Measurements from ENCODE around the gene MYLK3. TPM values are rescaled to one million over a fixed set of nuclear protein-coding genes. Genes with fewer than 3 reads are reported as not detected.
A peak's percentile ranks its signal among the peaks of the same experiment; 100 is the strongest.

Gene MYLK3
- total RNA-seq, 4 donors from 2014 or later = not detected

- H3K27ac ChIP-seq = no peak overlapping the region
- no peaks in the 10 kb centered on the region for H3K9me3 ChIP-seq
- no peaks in the 10 kb centered on the region for H3K27me3 ChIP-seq
- H3K4me3 ChIP-seq = no peak overlapping the region
- H3K36me3 ChIP-seq = no peaks in the 10 kb centered on the region
- TF ChIP-seq POLR2A (IDR thresholded peaks at IDR 0.05) (no peak), CTCF (IDR thresholded peaks at IDR 0.05) (no peak)
- DNase-seq = no peak
- peaks cover 4 to 26% (median 15%) of the 10 kb centered on the region in 4 donors for H3K4me1 ChIP-seq
Measured at GRCh38 chr16:46691726-46692125, 56.4 kb downstream of the MYLK3 start.

GRCh38 chr16:46690281-46691178 is 57.6 kb downstream of the MYLK3 start:
- peaks cover 4 to 33% (median 20%) of the 10 kb centered on the region in 4 donors for H3K4me1 ChIP-seq
- DNase-seq = peak in 2 of 3 donors; percentile 52 to 54
- no peaks in the 10 kb centered on the region for H3K36me3 ChIP-seq
- no peaks in the 10 kb centered on the region for H3K27me3 ChIP-seq
- TF ChIP-seq CTCF (IDR thresholded peaks at IDR 0.05) = no peak
- TF ChIP-seq POLR2A (IDR thresholded peaks at IDR 0.05) = no peak
- peak overlapping the region; percentile 63 to 94 (median 83) for H3K4me3 ChIP-seq
- H3K27ac ChIP-seq = peak overlapping the region; percentile 91 to 95 (median 93)
- no peaks in the 10 kb centered on the region for H3K9me3 ChIP-seq

DNA sequence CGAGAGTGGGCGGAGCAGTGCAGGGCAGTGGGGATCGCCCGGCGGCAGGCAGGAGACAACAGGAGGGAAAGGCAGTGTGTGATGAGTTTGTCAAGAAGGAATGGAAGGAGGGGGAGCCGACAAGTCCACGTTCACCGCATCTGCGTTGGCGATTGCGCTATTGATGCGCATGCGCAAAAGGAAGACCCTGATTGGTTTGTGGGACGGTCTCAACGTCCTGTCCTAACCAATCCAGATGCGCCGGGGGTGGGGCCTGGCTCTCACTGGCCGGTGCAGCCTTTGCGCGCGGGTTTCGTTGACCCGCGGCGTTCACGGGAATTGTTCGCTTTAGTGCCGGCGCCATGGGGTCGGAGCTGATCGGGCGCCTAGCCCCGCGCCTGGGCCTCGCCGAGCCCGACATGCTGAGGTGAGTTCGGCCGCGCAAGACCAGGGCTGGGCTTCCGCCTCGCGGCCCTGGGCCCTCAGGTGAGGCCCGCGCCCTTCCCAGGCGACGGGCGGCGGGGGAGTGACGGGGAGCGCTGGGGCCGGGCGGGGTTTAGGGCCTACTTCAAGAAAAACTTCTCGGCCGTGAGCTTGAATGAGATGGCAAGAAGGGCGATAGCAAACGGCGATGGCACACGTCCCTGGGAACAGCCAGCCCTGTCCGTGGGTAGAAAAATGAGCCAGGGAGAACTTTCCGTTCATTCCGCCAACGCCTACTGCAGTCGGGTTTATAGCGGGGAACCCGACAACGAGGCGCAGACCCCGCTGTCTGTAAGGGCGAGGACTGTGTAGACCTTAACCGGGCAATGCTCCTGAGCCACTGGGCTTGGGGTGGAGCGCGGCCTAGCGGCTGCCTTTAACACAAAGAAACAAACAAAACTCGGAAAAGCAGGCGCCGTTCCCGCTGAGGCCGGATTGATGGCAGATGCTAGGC is 58.5 kb downstream of the MYLK3 start, which contains the start of gene ORC6:
TSS of gene ORC6 (plus strand) at position 295 of the 916 bp plus-strand sequence. CDS start at position 342, 47 bp downstream.
- no peaks in the 10 kb centered on the region for H3K9me3 ChIP-seq
- H3K27ac ChIP-seq = peak within 1 kb of the TSS; percentile 91 to 95 (median 93)
- peaks cover 4 to 33% (median 20%) of the 10 kb centered on the region in 4 donors for H3K4me1 ChIP-seq
- H3K36me3 ChIP-seq = no peaks in the 10 kb centered on the region
- DNase-seq = peak; percentile 99
- H3K4me3 ChIP-seq = peak within 1 kb of the TSS; percentile 63 to 94 (median 83)
- peak in 1 of 2 donors; percentile 27 for TF ChIP-seq POLR2A (IDR thresholded peaks at IDR 0.05)
- peak in 3 of 6 experiments; percentile 27 to 47 (median 44) for TF ChIP-seq CTCF (IDR thresholded peaks at IDR 0.05)
- no peaks in the 10 kb centered on the region for H3K27me3 ChIP-seq

DNA sequence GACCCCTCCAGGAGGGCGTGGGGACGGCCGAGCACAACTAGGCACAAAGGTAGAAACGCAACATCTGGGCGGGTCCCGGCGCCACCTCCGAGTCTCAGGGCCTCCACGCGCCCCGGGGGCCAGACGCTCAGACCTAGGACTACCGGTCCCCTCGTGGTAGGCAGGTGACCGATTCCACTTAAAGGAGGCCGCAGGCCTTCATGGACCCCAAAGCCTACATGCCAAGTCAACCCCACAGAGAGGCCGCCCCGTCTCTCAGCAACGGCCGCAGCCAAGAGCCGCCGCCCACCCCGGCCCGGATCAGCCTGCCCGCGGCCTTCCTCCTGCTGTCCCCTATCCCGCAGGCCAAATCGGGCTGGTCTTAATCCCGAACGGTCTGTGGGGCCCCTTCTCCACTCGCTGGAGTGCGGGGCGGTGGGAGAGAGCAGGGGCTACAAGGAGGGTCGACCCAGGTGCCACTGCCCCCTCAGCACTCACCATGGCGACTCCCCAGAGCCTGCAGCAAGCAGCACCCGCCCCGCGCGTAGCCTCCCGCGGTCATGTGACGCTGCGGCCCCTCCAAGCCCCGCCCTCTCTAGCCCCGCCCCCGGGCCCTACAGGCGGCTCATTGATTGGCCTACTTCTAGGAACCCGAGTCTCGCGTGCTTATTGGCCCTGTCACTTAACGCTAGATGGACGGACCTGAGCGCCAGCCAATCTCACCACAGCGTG is 59.3 kb downstream of the MYLK3 start, which contains the start of gene VPS35:
TSS of gene VPS35 (minus strand) at position 525 of the 711 bp plus-strand sequence. CDS start at position 480, 45 bp downstream.
- DNase-seq = peak; percentile 100
- peak within 1 kb of the TSS; percentile 91 to 95 (median 93) for H3K27ac ChIP-seq
- TF ChIP-seq CTCF (IDR thresholded peaks at IDR 0.05) = peak in 1 of 6 experiments; percentile 29
- TF ChIP-seq POLR2A (IDR thresholded peaks at IDR 0.05) = peak; percentile 74 to 78
- H3K9me3 ChIP-seq = no peaks in the 10 kb centered on the region
- no peaks in the 10 kb centered on the region for H3K27me3 ChIP-seq
- H3K4me1 ChIP-seq = peaks cover 4 to 35% (median 20%) of the 10 kb centered on the region in 4 donors
- H3K36me3 ChIP-seq = no peaks in the 10 kb centered on the region
- H3K4me3 ChIP-seq = peak within 1 kb of the TSS; percentile 63 to 94 (median 83)
